IMR-90 (cell line): ENCODE results near the gene FAM83G. TPM values are rescaled to one million over a fixed set of nuclear protein-coding genes. Genes with fewer than 3 reads are reported as not detected.

Source experiments
- ATAC-seq: fragments of 200-7000 bp; cut with Tn5 transposase; 2 replicates; pipeline ENCODE4 v1.9.1; 2020; ENCODE audit warnings: low read depth, mild to moderate bottlenecking, moderate library complexity
- BruUV-seq: library from RNA; stranded (reverse); fragments of 400-500 nt; replicated peaks from 2 replicates; lab custom pipeline; 2021; lab: Mats Ljungman, UMichigan
- CTCF ChIA-PET: fragments of 300-600 bp; formaldehyde crosslinking; extraction: SDS; loops from one replicate; lab custom pipeline; 2021; ENCODE audit warnings: antibody characterized with exemption; lab: Yijun Ruan, JAX
- POLR2A ChIA-PET: fragments of 300-600 bp; sonication (Branson Sonifier 250); formaldehyde crosslinking; loops from one replicate; lab custom pipeline; 2022; ENCODE audit warnings: antibody characterized with exemption; ENCODE audit not compliant: unreplicated experiment; lab: Charles Lee
- DNase-seq: peaks from one replicate; pipeline ENCODE4 v3.0.0; 2013
- H2AFZ ChIP-seq: replicated peaks from 2 replicates; pipeline ENCODE3; 2013; ENCODE audit warnings: low read length, mild to moderate bottlenecking; ENCODE audit not compliant: poor library complexity
- H2AK5ac ChIP-seq: 2 replicates; pipeline ENCODE4 v1.6.1; 2013; ENCODE audit warnings: low read depth, low read length, inconsistent platforms
- H2AK9ac ChIP-seq: replicated peaks from 2 replicates; pipeline ENCODE3; 2013; ENCODE audit warnings: mild to moderate bottlenecking, low read depth, low read length, moderate library complexity; ENCODE audit not compliant: poor library complexity
- H2BK120ac ChIP-seq: 2 replicates; pipeline ENCODE4 v1.6.1; 2013; ENCODE audit warnings: low read depth, low read length, inconsistent platforms
- H2BK15ac ChIP-seq: 3 replicates; pipeline ENCODE4 v1.6.1; 2013; ENCODE audit warnings: low read depth, low read length, inconsistent platforms
- H2BK20ac ChIP-seq: 2 replicates; pipeline ENCODE4 v1.6.1; 2013; ENCODE audit warnings: low read depth, mild to moderate bottlenecking, inconsistent platforms, low read length, moderate library complexity
- H2BK5ac ChIP-seq: 2 replicates; pipeline ENCODE4 v1.6.1; 2013; ENCODE audit warnings: mild to moderate bottlenecking, low read depth, low read length, inconsistent platforms; ENCODE audit not compliant: poor library complexity, severe bottlenecking
- H3K14ac ChIP-seq: replicated peaks from 2 replicates; pipeline ENCODE4 v1.6.1; 2013; ENCODE audit warnings: low read depth, low read length, inconsistent platforms
- H3K18ac ChIP-seq: 2 replicates; pipeline ENCODE4 v1.6.1; 2013; ENCODE audit warnings: low read depth, low read length, control low read depth
- H3K23ac ChIP-seq: 2 replicates; pipeline ENCODE4 v1.6.1; 2013; ENCODE audit warnings: low read depth, low read length, inconsistent platforms
- H3K27ac ChIP-seq: 2 replicates; pipeline ENCODE4 v1.5.1; 2013; ENCODE audit warnings: mild to moderate bottlenecking, control low read depth, low read length; ENCODE audit not compliant: insufficient read depth
- H3K27me3 ChIP-seq: 2 replicates; pipeline ENCODE4 v1.6.1; 2013; ENCODE audit warnings: low read length; ENCODE audit not compliant: control insufficient read depth, insufficient read depth
- H3K36me3 ChIP-seq: 2 replicates; pipeline ENCODE4 v1.6.1; 2013; ENCODE audit warnings: low read length, mixed read lengths; ENCODE audit not compliant: control insufficient read depth, insufficient read depth
- H3K4ac ChIP-seq: 2 replicates; pipeline ENCODE4 v1.6.1; 2013; ENCODE audit warnings: low read depth, low read length, inconsistent platforms
- H3K4me1 ChIP-seq: 2 replicates; pipeline ENCODE4 v1.6.1; 2013; ENCODE audit warnings: low read length, mixed read lengths; ENCODE audit not compliant: control insufficient read depth, insufficient read depth
- H3K4me2 ChIP-seq: 2 replicates; pipeline ENCODE4 v1.6.1; 2013; ENCODE audit warnings: low read depth, mild to moderate bottlenecking, control low read depth, low read length, moderate library complexity
- H3K4me3 ChIP-seq: 2 replicates; pipeline ENCODE4 v1.5.1; 2013; ENCODE audit warnings: low read depth, mild to moderate bottlenecking, control low read depth, low read length, moderate library complexity; ENCODE audit not compliant: insufficient read depth
- H3K56ac ChIP-seq: 2 replicates; pipeline ENCODE4 v1.6.1; 2013; ENCODE audit warnings: low read length, inconsistent platforms; ENCODE audit not compliant: insufficient read depth; ENCODE audit errors: extremely low read depth
- H3K79me1 ChIP-seq, 2 experiments: 2 replicates each; pipeline ENCODE4 v1.6.1; 2013; ENCODE audit warnings: low read length in 2 of 2, inconsistent platforms in 1 of 2, low read depth in 1 of 2
- H3K9ac ChIP-seq: 2 replicates; pipeline ENCODE4 v1.6.1; 2013; ENCODE audit warnings: low read depth, low read length, control low read depth
- H3K9me1 ChIP-seq: 2 replicates; pipeline ENCODE4 v1.6.1; 2013; ENCODE audit warnings: low read length, inconsistent platforms; ENCODE audit not compliant: insufficient read depth
- H3K9me3 ChIP-seq: 2 replicates; pipeline ENCODE4 v1.6.1; 2013; ENCODE audit warnings: low read length; ENCODE audit not compliant: control insufficient read depth, insufficient read depth
- H4K20me1 ChIP-seq: 2 replicates; pipeline ENCODE4 v1.6.1; 2013; ENCODE audit warnings: low read length, inconsistent platforms; ENCODE audit not compliant: insufficient read depth
- H4K5ac ChIP-seq: 2 replicates; pipeline ENCODE4 v1.6.1; 2013; ENCODE audit warnings: mild to moderate bottlenecking, low read depth, low read length, control low read depth
- H4K8ac ChIP-seq, 2 experiments: 2 replicates each; pipeline ENCODE4 v1.6.1; 2013; ENCODE audit warnings: low read depth in 2 of 2, low read length in 2 of 2, control low read depth in 1 of 2, inconsistent platforms in 1 of 2
- H4K91ac ChIP-seq: 2 replicates; pipeline ENCODE4 v1.6.1; 2013; ENCODE audit warnings: low read depth, low read length, inconsistent platforms; ENCODE audit not compliant: insufficient read depth
- BHLHE40 ChIP-seq: fragments of 150-350 bp; IDR thresholded peaks from 2 replicates; pipeline ENCODE4 v1.6.1; 2016; ENCODE audit warnings: mild to moderate bottlenecking, low read depth, low read length
- CEBPB ChIP-seq: IDR thresholded peaks from 2 replicates; pipeline ENCODE4 v1.6.1; 2012; ENCODE audit warnings: low read depth, low read length, improper control_type of control experiment
- CHD1 ChIP-seq: IDR thresholded peaks from 2 replicates; pipeline ENCODE4 v1.6.1; 2012; ENCODE audit warnings: low read depth, low read length, improper control_type of control experiment
- CTCF ChIP-seq: conservative IDR thresholded peaks from 2 replicates; pipeline ENCODE4 v1.5.1; 2012; ENCODE audit warnings: mild to moderate bottlenecking, low read depth, low read length, improper control_type of control experiment
- ELK1 ChIP-seq: fragments of 150-350 bp; IDR thresholded peaks from 2 replicates; pipeline ENCODE4 v1.6.1; 2016; ENCODE audit warnings: low read depth, mild to moderate bottlenecking, low read length, moderate library complexity, borderline replicate concordance
- FOS ChIP-seq: fragments of 150-350 bp; IDR thresholded peaks from 2 replicates; pipeline ENCODE4 v1.6.1; 2016; ENCODE audit warnings: low read depth, low read length
- MAFK ChIP-seq: IDR thresholded peaks from 2 replicates; pipeline ENCODE4 v1.6.1; 2012; ENCODE audit warnings: low read depth, low read length, improper control_type of control experiment
- MAZ ChIP-seq: IDR thresholded peaks from 2 replicates; pipeline ENCODE4 v1.6.1; 2012; ENCODE audit warnings: low read depth, mild to moderate bottlenecking, low read length, improper control_type of control experiment, moderate library complexity, borderline replicate concordance
- MXI1 ChIP-seq: IDR thresholded peaks from 2 replicates; pipeline ENCODE4 v1.6.1; 2012; ENCODE audit warnings: low read depth, mild to moderate bottlenecking, low read length, moderate library complexity, borderline replicate concordance
- NFE2L2 ChIP-seq: fragments of 150-350 bp; IDR thresholded peaks from 2 replicates; pipeline ENCODE4 v1.6.1; 2016; ENCODE audit warnings: low read depth, mild to moderate bottlenecking, low read length
- POLR2A ChIP-seq: IDR thresholded peaks from 2 replicates; pipeline ENCODE4 v1.6.1; 2012; ENCODE audit warnings: mild to moderate bottlenecking, low read depth, low read length
- RAD21 ChIP-seq: IDR thresholded peaks from 2 replicates; pipeline ENCODE4 v1.6.1; 2012; ENCODE audit warnings: low read length, improper control_type of control experiment
- RCOR1 ChIP-seq: IDR thresholded peaks from 2 replicates; pipeline ENCODE4 v1.6.1; 2012; ENCODE audit warnings: mild to moderate bottlenecking, low read length, improper control_type of control experiment; ENCODE audit not compliant: insufficient replicate concordance
- RFX5 ChIP-seq: IDR thresholded peaks from 2 replicates; pipeline ENCODE4 v1.8.0; 2012; ENCODE audit warnings: low read depth, mild to moderate bottlenecking, low read length, moderate library complexity
- SMC3 ChIP-seq: fragments of 150-350 bp; IDR thresholded peaks from 2 replicates; pipeline ENCODE4 v1.6.1; 2016; ENCODE audit warnings: low read depth, mild to moderate bottlenecking, antibody characterized with exemption, low read length, moderate library complexity
- USF2 ChIP-seq: fragments of 150-350 bp; IDR thresholded peaks from 2 replicates; pipeline ENCODE4 v1.6.1; 2017; ENCODE audit warnings: mild to moderate bottlenecking, antibody characterized with exemption, low read length, low read depth
- WGBS, 2 experiments: methylation state at CpG; one replicate each; pipeline versions ENCODE4 v1.1.5 to v1.1.7; 2013; ENCODE audit warnings: missing lambda C conversion rate in 2 of 2; ENCODE audit not compliant: insufficient read length in 1 of 2; ENCODE audit errors: extremely low coverage in 2 of 2; 5-methylcytosine and 5-hydroxymethylcytosine counted together
- dilution Hi-C: fragments of 300-500 bp; cut with HindIII; formaldehyde crosslinking; loops from one replicate; pipeline ENCODE4 v1.14.3; 2018; ENCODE audit warnings: low sequenced_read_pairs; ENCODE audit not compliant: unreplicated experiment
- in situ Hi-C: fragments of 300-500 bp; cut with MboI; formaldehyde crosslinking; loops from 3 replicates; pipeline ENCODE4 v1.14.3; 2019; ENCODE audit warnings: low sequenced_read_pairs, inconsistent platforms, mixed read lengths
- intact Hi-C: fragments of 100-400 bp; cut with micrococcal nuclease; formaldehyde crosslinking; loops from 2 replicates; pipeline ENCODE4 v1.10.0; 2022
- polyA plus RNA-seq, 3 experiments: library from polyadenylated mRNA; depleted of rRNA; stranded (reverse); fragments of >200 nt; gene quantifications; 2 replicates each; pipeline ENCODE4 v1.2.3, GENCODE V29; 2012; ENCODE audit warnings: low replicate concordance in 1 of 3
- total RNA-seq: library from RNA; depleted of rRNA; stranded (reverse); fragments of >200 nt; gene quantifications from 2 replicates; pipeline ENCODE4 v1.2.3, GENCODE V29; 2012

Gene FAM83G
- total and polyA plus RNA-seq, 2 of the 4 experiments (the other 2 are of a cell fraction), result 9.5 to 12.6 TPM

GRCh38 chr17:18947866-18948265 lies 56.7 kb downstream of the FAM83G start:
- CTCF ChIA-PET, result interaction anchor here (1.6 kb wide), 1 partner anchor 13 kb away, joined by 5 read pairs; no protein-coding TSS in a partner anchor
- in situ Hi-C loops, result no loop called here

More at GRCh38 chr17:18947866-18948265, 56.7 kb downstream of the FAM83G start:
- Histone ChIP-seq H3K4ac (no peak overlapping the region), H4K8ac (no peak overlapping the region), H3K14ac (no peak overlapping the region), H3K4me2 (no peak overlapping the region), H3K9me1 (no peaks in the 10 kb centered on the region), H3K9ac (no peak overlapping the region), H3K36me3 (no peaks in the 10 kb centered on the region), H3K79me1 (no peaks in the 10 kb centered on the region), H2AK9ac (no peak overlapping the region), H2BK20ac (no peak overlapping the region), H2BK5ac (no peak overlapping the region), H2AK5ac (no peak overlapping the region), H2BK15ac (no peak overlapping the region), H3K9me3 (no peaks in the 10 kb centered on the region), H4K91ac (no peak overlapping the region), H3K4me3 (no peak overlapping the region), H3K18ac (no peak overlapping the region), H3K27me3 (peaks cover 51% of the 10 kb centered on the region), H3K27ac (no peak overlapping the region), H4K5ac (no peak overlapping the region), H2AFZ (no peak overlapping the region), H3K23ac (no peak overlapping the region), H2BK120ac (no peak overlapping the region), H3K56ac (no peak overlapping the region), H4K20me1 (no peaks in the 10 kb centered on the region), H3K4me1 (peaks cover 5% of the 10 kb centered on the region; the same call in 1 of the 2 replicates)
- no CpG with 5 or more reads among the region's 6 CpGs for WGBS, 2 experiments
- TF ChIP-seq MAZ (no peak), CTCF (no peak), USF2 (no peak), POLR2A (no peak), MXI1 (no peak), FOS (no peak), NFE2L2 (no peak), MAFK (no peak), ELK1 (no peak), CEBPB (no peak), RFX5 (no peak), SMC3 (no peak), RAD21 (no peak), CHD1 (no peak), BHLHE40 (no peak), RCOR1 (no peak)
- no TSS peak for BruUV-seq
- POLR2A ChIA-PET, result no interaction called here
- dilution Hi-C loops, result no loop called here
- DNase-seq (no peak), ATAC-seq (no peak)
- intact Hi-C loops, result no loop called here
